ENCODE measurements around the gene BAZ2B.

DNA sequence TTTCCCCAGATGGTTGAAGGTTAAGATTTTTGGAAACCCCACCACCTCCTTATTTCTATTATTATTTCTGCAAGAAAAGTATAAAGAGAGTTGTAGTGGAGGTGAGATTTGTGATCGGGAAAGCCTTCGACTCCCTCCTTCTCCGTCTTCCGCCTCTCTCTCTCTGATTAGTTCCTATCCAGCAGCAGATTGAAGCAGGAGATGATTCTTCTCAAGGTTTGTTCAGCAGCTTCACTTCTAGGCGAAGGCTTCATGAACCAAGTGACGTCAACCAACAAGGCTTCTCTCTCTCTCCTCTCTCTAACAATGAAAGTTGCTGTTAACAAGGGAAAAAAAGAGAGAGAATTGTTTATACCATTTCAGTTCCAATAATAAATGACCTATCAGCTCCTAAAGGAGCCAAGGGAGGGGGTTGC lies at the start of gene BAZ2B:
- TF ChIP-seq, protein P1, sequence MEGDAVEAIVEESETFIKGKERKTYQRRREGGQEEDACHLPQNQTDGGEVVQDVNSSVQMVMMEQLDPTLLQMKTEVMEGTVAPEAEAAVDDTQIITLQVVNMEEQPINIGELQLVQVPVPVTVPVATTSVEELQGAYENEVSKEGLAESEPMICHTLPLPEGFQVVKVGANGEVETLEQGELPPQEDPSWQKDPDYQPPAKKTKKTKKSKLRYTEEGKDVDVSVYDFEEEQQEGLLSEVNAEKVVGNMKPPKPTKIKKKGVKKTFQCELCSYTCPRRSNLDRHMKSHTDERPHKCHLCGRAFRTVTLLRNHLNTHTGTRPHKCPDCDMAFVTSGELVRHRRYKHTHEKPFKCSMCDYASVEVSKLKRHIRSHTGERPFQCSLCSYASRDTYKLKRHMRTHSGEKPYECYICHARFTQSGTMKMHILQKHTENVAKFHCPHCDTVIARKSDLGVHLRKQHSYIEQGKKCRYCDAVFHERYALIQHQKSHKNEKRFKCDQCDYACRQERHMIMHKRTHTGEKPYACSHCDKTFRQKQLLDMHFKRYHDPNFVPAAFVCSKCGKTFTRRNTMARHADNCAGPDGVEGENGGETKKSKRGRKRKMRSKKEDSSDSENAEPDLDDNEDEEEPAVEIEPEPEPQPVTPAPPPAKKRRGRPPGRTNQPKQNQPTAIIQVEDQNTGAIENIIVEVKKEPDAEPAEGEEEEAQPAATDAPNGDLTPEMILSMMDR (IDR thresholded peaks at IDR 0.05 in 2 of 3, conservative IDR thresholded peaks at IDR 0.05 in 1 of 3; ENCODE audit: insufficient read depth in 2 of 3, low read depth in 1 of 3, low read length in 3 of 3) = no peak
- TF ChIP-seq CREM (IDR thresholded peaks at IDR 0.05; ENCODE audit: low read depth) = peak; percentile 84
- TF ChIP-seq DNMT1 (IDR thresholded peaks at IDR 0.05) = no peak
- TF ChIP-seq, protein P2, sequence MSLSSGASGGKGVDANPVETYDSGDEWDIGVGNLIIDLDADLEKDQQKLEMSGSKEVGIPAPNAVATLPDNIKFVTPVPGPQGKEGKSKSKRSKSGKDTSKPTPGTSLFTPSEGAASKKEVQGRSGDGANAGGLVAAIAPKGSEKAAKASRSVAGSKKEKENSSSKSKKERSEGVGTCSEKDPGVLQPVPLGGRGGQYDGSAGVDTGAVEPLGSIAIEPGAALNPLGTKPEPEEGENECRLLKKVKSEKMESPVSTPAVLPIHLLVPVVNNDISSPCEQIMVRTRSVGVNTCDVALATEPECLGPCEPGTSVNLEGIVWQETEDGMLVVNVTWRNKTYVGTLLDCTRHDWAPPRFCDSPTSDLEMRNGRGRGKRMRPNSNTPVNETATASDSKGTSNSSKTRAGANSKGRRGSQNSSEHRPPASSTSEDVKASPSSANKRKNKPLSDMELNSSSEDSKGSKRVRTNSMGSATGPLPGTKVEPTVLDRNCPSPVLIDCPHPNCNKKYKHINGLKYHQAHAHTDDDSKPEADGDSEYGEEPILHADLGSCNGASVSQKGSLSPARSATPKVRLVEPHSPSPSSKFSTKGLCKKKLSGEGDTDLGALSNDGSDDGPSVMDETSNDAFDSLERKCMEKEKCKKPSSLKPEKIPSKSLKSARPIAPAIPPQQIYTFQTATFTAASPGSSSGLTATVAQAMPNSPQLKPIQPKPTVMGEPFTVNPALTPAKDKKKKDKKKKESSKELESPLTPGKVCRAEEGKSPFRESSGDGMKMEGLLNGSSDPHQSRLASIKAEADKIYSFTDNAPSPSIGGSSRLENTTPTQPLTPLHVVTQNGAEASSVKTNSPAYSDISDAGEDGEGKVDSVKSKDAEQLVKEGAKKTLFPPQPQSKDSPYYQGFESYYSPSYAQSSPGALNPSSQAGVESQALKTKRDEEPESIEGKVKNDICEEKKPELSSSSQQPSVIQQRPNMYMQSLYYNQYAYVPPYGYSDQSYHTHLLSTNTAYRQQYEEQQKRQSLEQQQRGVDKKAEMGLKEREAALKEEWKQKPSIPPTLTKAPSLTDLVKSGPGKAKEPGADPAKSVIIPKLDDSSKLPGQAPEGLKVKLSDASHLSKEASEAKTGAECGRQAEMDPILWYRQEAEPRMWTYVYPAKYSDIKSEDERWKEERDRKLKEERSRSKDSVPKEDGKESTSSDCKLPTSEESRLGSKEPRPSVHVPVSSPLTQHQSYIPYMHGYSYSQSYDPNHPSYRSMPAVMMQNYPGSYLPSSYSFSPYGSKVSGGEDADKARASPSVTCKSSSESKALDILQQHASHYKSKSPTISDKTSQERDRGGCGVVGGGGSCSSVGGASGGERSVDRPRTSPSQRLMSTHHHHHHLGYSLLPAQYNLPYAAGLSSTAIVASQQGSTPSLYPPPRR (CRISPR knock-in tag; IDR thresholded peaks at IDR 0.05; ENCODE audit: borderline replicate concordance) = no peak
- TF ChIP-seq, protein P3, sequence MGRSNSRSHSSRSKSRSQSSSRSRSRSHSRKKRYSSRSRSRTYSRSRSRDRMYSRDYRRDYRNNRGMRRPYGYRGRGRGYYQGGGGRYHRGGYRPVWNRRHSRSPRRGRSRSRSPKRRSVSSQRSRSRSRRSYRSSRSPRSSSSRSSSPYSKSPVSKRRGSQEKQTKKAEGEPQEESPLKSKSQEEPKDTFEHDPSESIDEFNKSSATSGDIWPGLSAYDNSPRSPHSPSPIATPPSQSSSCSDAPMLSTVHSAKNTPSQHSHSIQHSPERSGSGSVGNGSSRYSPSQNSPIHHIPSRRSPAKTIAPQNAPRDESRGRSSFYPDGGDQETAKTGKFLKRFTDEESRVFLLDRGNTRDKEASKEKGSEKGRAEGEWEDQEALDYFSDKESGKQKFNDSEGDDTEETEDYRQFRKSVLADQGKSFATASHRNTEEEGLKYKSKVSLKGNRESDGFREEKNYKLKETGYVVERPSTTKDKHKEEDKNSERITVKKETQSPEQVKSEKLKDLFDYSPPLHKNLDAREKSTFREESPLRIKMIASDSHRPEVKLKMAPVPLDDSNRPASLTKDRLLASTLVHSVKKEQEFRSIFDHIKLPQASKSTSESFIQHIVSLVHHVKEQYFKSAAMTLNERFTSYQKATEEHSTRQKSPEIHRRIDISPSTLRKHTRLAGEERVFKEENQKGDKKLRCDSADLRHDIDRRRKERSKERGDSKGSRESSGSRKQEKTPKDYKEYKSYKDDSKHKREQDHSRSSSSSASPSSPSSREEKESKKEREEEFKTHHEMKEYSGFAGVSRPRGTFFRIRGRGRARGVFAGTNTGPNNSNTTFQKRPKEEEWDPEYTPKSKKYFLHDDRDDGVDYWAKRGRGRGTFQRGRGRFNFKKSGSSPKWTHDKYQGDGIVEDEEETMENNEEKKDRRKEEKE (IDR thresholded peaks at IDR 0.05; ENCODE audit: borderline replicate concordance in 1 of 2, control insufficient read depth in 1 of 2, low read depth in 2 of 2, low read length in 1 of 2) = no peak
- TF ChIP-seq, protein P4, sequence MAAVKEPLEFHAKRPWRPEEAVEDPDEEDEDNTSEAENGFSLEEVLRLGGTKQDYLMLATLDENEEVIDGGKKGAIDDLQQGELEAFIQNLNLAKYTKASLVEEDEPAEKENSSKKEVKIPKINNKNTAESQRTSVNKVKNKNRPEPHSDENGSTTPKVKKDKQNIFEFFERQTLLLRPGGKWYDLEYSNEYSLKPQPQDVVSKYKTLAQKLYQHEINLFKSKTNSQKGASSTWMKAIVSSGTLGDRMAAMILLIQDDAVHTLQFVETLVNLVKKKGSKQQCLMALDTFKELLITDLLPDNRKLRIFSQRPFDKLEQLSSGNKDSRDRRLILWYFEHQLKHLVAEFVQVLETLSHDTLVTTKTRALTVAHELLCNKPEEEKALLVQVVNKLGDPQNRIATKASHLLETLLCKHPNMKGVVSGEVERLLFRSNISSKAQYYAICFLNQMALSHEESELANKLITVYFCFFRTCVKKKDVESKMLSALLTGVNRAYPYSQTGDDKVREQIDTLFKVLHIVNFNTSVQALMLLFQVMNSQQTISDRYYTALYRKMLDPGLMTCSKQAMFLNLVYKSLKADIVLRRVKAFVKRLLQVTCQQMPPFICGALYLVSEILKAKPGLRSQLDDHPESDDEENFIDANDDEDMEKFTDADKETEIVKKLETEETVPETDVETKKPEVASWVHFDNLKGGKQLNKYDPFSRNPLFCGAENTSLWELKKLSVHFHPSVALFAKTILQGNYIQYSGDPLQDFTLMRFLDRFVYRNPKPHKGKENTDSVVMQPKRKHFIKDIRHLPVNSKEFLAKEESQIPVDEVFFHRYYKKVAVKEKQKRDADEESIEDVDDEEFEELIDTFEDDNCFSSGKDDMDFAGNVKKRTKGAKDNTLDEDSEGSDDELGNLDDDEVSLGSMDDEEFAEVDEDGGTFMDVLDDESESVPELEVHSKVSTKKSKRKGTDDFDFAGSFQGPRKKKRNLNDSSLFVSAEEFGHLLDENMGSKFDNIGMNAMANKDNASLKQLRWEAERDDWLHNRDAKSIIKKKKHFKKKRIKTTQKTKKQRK (IDR thresholded peaks at IDR 0.05; ENCODE audit: borderline replicate concordance, low read depth, low read length) = no peak
- TF ChIP-seq ZSCAN29 (IDR thresholded peaks at IDR 0.05) = no peak
- TF ChIP-seq, protein P5, sequence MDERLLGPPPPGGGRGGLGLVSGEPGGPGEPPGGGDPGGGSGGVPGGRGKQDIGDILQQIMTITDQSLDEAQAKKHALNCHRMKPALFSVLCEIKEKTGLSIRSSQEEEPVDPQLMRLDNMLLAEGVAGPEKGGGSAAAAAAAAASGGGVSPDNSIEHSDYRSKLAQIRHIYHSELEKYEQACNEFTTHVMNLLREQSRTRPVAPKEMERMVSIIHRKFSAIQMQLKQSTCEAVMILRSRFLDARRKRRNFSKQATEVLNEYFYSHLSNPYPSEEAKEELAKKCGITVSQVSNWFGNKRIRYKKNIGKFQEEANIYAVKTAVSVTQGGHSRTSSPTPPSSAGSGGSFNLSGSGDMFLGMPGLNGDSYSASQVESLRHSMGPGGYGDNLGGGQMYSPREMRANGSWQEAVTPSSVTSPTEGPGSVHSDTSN (CRISPR knock-in tag; IDR thresholded peaks at IDR 0.05; ENCODE audit: low read depth) = no peak
- TF ChIP-seq, protein P5 (tag; conservative IDR thresholded peaks at IDR 0.05; ENCODE audit: low read depth) = 0 out of 2 replicates have a peak, but pooled peaks have one; percentile 28
- 0 out of 2 replicates have a peak, but pooled peaks have one; percentile 33 for TF ChIP-seq ZNF644 (tag; IDR thresholded peaks at IDR 0.05; ENCODE audit: low read depth)
- TF ChIP-seq ZNF133 (CRISPR knock-in tag; IDR thresholded peaks at IDR 0.05) = no peak
- no peak for TF ChIP-seq TAF7 (tag; IDR thresholded peaks at IDR 0.05)

Measured in K562 (cell line).